GM12878 (cell line): Measurements from ENCODE around the gene TMOD2. TPM values are rescaled to one million over a fixed set of nuclear protein-coding genes. Genes with fewer than 3 reads are reported as not detected.

Experiments used
- ATAC-seq: fragments of 200-7000 bp; cut with Tn5 transposase; 3 replicates; pipeline ENCODE4 v1.9.1; 2020; ENCODE audit warnings: mild to moderate bottlenecking, moderate library complexity
- BruUV-seq: library from RNA; stranded (reverse); fragments of 400-500 nt; replicated peaks from 2 replicates; lab custom pipeline; 2021; lab: Mats Ljungman, UMichigan
- CTCF ChIA-PET: fragments of 300-600 bp; sonication (Branson Sonifier 250); formaldehyde crosslinking; extraction: SDS; loops from one replicate; lab custom pipeline; 2021; ENCODE audit warnings: inconsistent platforms; lab: Yijun Ruan, JAX
- POLR2A ChIA-PET: fragments of 350-600 bp; formaldehyde crosslinking; extraction: SDS; loops from one replicate; lab custom pipeline; 2021; ENCODE audit warnings: inconsistent platforms; lab: Charles Lee
- RAD21 ChIA-PET: fragments of 300-600 bp; sonication (Branson Sonifier 250); formaldehyde crosslinking; loops from one replicate; lab custom pipeline; 2023; ENCODE audit warnings: antibody characterized with exemption; ENCODE audit not compliant: unreplicated experiment; lab: Charles Lee
- SMC1A ChIA-PET: fragments of 300-600 bp; sonication (Branson Sonifier 250); formaldehyde crosslinking; loops from one replicate; lab custom pipeline; 2023; ENCODE audit not compliant: unreplicated experiment, uncharacterized antibody; lab: Charles Lee
- DNase-seq: peaks from one replicate; pipeline ENCODE4 v3.0.0-alpha.2; 2011; ENCODE audit warnings: low read depth, low spot score
- FAIRE-seq: peaks from 3 replicates; lab custom pipeline; 2011; peaks lifted over from hg19 to GRCh38; lab: Jason Lieb, UNC
- H2AFZ ChIP-seq: 2 replicates; pipeline ENCODE4 v1.6.0; 2011; ENCODE audit warnings: low read depth, low read length, control low read depth; ENCODE audit not compliant: control insufficient read depth
- H3K27ac ChIP-seq: 2 replicates; pipeline ENCODE4 v1.5.1; 2011; ENCODE audit warnings: control low read depth; ENCODE audit not compliant: control insufficient read depth, insufficient read depth
- H3K27me3 ChIP-seq, 2 experiments: replicated peaks in 1 of 2; 2 replicates each; pipeline versions ENCODE4 v1.6.0 to v1.6.1; 2011; ENCODE audit warnings: low read length in 1 of 2; ENCODE audit not compliant: control insufficient read depth in 2 of 2, insufficient read depth in 2 of 2
- H3K36me3 ChIP-seq, 2 experiments: 2 replicates each; pipeline ENCODE4 v1.5.1; 2011; ENCODE audit warnings: low read length in 1 of 2; ENCODE audit not compliant: control insufficient read depth in 2 of 2, insufficient read depth in 2 of 2
- H3K4me1 ChIP-seq: 2 replicates; pipeline ENCODE4 v1.6.1; 2011; ENCODE audit warnings: mild to moderate bottlenecking, low read length, moderate library complexity, mixed read lengths; ENCODE audit not compliant: control insufficient read depth, insufficient read depth
- H3K4me2 ChIP-seq: 2 replicates; pipeline ENCODE4 v1.6.0; 2011; ENCODE audit warnings: control low read depth; ENCODE audit not compliant: control insufficient read depth, insufficient read depth
- H3K4me3 ChIP-seq: fragments of 200-600 bp; sonication (generic); 2 replicates; pipeline ENCODE4 v1.5.1; 2016
- H3K79me2 ChIP-seq: 2 replicates; pipeline ENCODE4 v1.6.0; 2011; ENCODE audit warnings: low read length; ENCODE audit not compliant: control insufficient read depth, insufficient read depth
- H3K9ac ChIP-seq: 2 replicates; pipeline ENCODE4 v1.8.0; 2011; ENCODE audit warnings: low read length, control low read depth, mixed read lengths; ENCODE audit not compliant: control insufficient read depth, insufficient read depth
- H3K9me3 ChIP-seq: replicated peaks from 3 replicates; pipeline ENCODE4 v1.5.1; 2011; ENCODE audit warnings: mild to moderate bottlenecking, low read length; ENCODE audit not compliant: control insufficient read depth, insufficient read depth
- H4K20me1 ChIP-seq: 2 replicates; pipeline ENCODE4 v1.6.0; 2011; ENCODE audit not compliant: control insufficient read depth, insufficient read depth
- CBFB ChIP-seq: IDR thresholded peaks from 2 replicates; pipeline ENCODE4 v1.6.1; 2016; ENCODE audit warnings: antibody characterized with exemption, low read depth
- CREM ChIP-seq: IDR thresholded peaks from 2 replicates; pipeline ENCODE4 v1.6.1; 2014; ENCODE audit warnings: antibody characterized with exemption, low read depth
- DPF2 ChIP-seq: fragments of 450-650 bp; IDR thresholded peaks from 2 replicates; pipeline ENCODE4 v1.6.1; 2017; ENCODE audit warnings: mild to moderate bottlenecking
- EED ChIP-seq: sonication (generic); IDR thresholded peaks from 2 replicates; pipeline ENCODE4 v1.6.1; 2016; ENCODE audit warnings: antibody characterized with exemption, low read depth
- ETV6 ChIP-seq, 2 experiments: fragments of 450-650 bp in 1 of 2; IDR thresholded peaks in 1 of 2; conservative IDR thresholded peaks in 1 of 2; 2 replicates each; pipeline ENCODE4 v1.6.1; 2014; ENCODE audit warnings: antibody characterized with exemption in 1 of 2, borderline replicate concordance in 1 of 2, low read depth in 1 of 2, mild to moderate bottlenecking in 1 of 2, moderate library complexity in 1 of 2
- HDAC2 ChIP-seq: fragments of 200-600 bp; sonication (generic); IDR thresholded peaks from 2 replicates; pipeline ENCODE4 v1.6.1; 2017
- HDGF ChIP-seq: fragments of 450-650 bp; IDR thresholded peaks from 2 replicates; pipeline ENCODE4 v1.6.1; 2016; ENCODE audit warnings: antibody characterized with exemption
- IRF4 ChIP-seq: IDR thresholded peaks from 2 replicates; pipeline ENCODE4 v1.6.1; 2011; ENCODE audit warnings: low read depth, low read length
- NFIC ChIP-seq: IDR thresholded peaks from 2 replicates; pipeline ENCODE4 v1.6.1; 2012; ENCODE audit warnings: low read depth, mild to moderate bottlenecking, inconsistent platforms, low read length, moderate library complexity
- RFX5 ChIP-seq: IDR thresholded peaks from 2 replicates; pipeline ENCODE4 v1.6.1; 2011; ENCODE audit warnings: low read depth, low read length, improper control_type of control experiment
- SUZ12 ChIP-seq: fragments of 200-600 bp; sonication (generic); IDR thresholded peaks from one replicate; pipeline ENCODE4 v1.6.1; 2018; ENCODE audit warnings: antibody characterized with exemption, mild to moderate bottlenecking; ENCODE audit not compliant: unreplicated experiment
- ZNF622 ChIP-seq: fragments of 450-650 bp; IDR thresholded peaks from 2 replicates; pipeline ENCODE4 v1.6.1; 2017; ENCODE audit warnings: mild to moderate bottlenecking, inconsistent platforms
- WGBS: methylation state at CpG from one replicate; pipeline ENCODE4 v1.1.6; 2016; ENCODE audit warnings: low lambda C conversion rate; ENCODE audit not compliant: insufficient replicate concordance, insufficient coverage; ENCODE audit errors: missing lambda C conversion rate; 5-methylcytosine and 5-hydroxymethylcytosine counted together
- in situ Hi-C: fragments of 300-500 bp; cut with MboI; formaldehyde crosslinking; loops from 9 replicates; pipeline ENCODE4 v1.14.3; 2018; ENCODE audit warnings: mixed read lengths
- intact Hi-C: fragments of 100-400 bp; cut with micrococcal nuclease; formaldehyde crosslinking; loops from one replicate; pipeline ENCODE4 v1.14.2; 2022; ENCODE audit not compliant: unreplicated experiment
- polyA plus RNA-seq, 11 experiments: library from polyadenylated mRNA; depleted of rRNA in 4 of 11; unstranded in 6 of 11; stranded (reverse) in 5 of 11; fragments of >200 nt; fragmentation: Nextera tagmentation in 4 of 11; fragmentation: Illumina TruSeq in 1 of 11; extraction: Ambion mirVana in 4 of 11; extraction: Trizol in 1 of 11; gene quantifications; 1 replicate in 1 of 11; 2 replicates in 10 of 11; pipeline versions ENCODE4 v1.2.1 to v1.2.3, GENCODE V29; 2011 to 2016; ENCODE audit warnings: inconsistent platforms in 2 of 11, missing spikeins in 2 of 11, low read depth in 1 of 11
- total RNA-seq, 4 experiments: library from RNA; depleted of rRNA in 3 of 4; stranded (reverse); fragments of >200 nt in 3 of 4; fragmentation: Illumina TruSeq in 1 of 4; extraction: Trizol in 1 of 4; gene quantifications; 2 replicates each; pipeline versions ENCODE4 v1.2.1 to v1.2.3, GENCODE V29; 2013 to 2021
- TF ChIP-seq, protein P1 (sequence below): fragments of 450-650 bp; formaldehyde crosslinking; IDR thresholded peaks from 2 replicates; pipeline ENCODE4 v1.4.0; 2022; ENCODE audit warnings: mild to moderate bottlenecking, moderate library complexity

TMOD2 gene
- total and polyA plus RNA-seq, 10 of the 15 experiments (the other 5 are each of a cell fraction or from before 2014, with no cell fraction given) = 0.61 to 15.2 (median 6.3) TPM

DNA sequence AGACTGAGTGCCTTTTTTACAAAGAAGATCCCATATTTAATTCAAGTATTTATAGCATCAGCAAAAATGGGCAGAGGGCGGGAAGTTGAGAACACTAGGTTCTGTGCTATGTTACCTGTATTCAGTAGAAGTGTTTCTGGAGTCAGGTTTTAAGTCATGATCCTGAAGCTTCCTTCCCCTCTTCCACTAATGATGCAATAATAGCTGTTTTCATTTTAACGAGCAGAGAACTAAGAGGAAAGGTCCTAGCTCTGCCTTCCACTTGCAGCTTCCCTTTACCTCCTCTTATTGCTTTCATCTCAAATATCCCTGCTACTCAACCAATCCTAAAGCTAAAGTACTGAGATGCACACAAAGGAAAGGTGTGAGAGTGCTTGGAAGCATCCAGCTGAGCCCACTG, 61.2 kb downstream of the TMOD2 start:
- FAIRE-seq (no peak), ATAC-seq (no peak)
- TF ChIP-seq NFIC (no peak), HDGF (no peak), ZNF622 (no peak), CBFB (no peak), HDAC2 (no peak), IRF4 (no peak), SUZ12 (no peak), ETV6 (conservative IDR thresholded peaks at IDR 0.05 in 1 of 2, IDR thresholded peaks at IDR 0.05 in 1 of 2; ENCODE audit: borderline replicate concordance in 1 of 2, low read depth in 1 of 2) (no peak), RFX5 (no peak), EED (no peak), DPF2 (no peak), CREM (no peak)
- TF ChIP-seq, protein P1, sequence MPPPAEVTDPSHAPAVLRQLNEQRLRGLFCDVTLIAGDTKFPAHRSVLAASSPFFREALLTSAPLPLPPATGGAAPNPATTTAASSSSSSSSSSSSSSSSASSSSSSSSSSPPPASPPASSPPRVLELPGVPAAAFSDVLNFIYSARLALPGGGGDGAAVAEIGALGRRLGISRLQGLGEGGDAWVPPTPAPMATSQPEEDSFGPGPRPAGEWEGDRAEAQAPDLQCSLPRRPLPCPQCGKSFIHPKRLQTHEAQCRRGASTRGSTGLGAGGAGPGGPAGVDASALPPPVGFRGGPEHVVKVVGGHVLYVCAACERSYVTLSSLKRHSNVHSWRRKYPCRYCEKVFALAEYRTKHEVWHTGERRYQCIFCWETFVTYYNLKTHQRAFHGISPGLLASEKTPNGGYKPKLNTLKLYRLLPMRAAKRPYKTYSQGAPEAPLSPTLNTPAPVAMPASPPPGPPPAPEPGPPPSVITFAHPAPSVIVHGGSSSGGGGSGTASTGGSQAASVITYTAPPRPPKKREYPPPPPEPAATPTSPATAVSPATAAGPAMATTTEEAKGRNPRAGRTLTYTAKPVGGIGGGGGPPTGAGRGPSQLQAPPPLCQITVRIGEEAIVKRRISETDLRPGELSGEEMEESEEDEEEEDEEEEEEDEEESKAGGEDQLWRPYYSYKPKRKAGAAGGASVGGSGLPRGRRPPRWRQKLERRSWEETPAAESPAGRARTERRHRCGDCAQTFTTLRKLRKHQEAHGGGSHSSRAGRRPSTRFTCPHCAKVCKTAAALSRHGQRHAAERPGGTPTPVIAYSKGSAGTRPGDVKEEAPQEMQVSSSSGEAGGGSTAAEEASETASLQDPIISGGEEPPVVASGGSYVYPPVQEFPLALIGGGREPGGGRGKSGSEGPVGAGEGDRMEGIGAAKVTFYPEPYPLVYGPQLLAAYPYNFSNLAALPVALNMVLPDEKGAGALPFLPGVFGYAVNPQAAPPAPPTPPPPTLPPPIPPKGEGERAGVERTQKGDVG = no peak

More for the DNA sequence above, 61.2 kb downstream of the TMOD2 start:
- Histone ChIP-seq H2AFZ (no peak overlapping the region), H3K4me1 (no peaks in the 10 kb centered on the region), H3K4me3 (no peak overlapping the region), H3K79me2 (no peaks in the 10 kb centered on the region), H4K20me1 (no peaks in the 10 kb centered on the region), H3K27ac (no peak overlapping the region), H3K4me2 (no peak overlapping the region), H3K9ac (no peak overlapping the region), H3K36me3 (no peaks in the 10 kb centered on the region), H3K9me3 (no peaks in the 10 kb centered on the region), H3K27me3 (no peaks in the 10 kb centered on the region)
- in situ Hi-C loops (no loop called here), intact Hi-C loops (no loop called here)
- BruUV-seq = no TSS peak
- no peak for DNase-seq
- ChIA-PET SMC1A (interaction anchor here (0.6 to 1.2 kb wide), 2 partner anchors 13 to 36 kb away, joined by 3 to 4 read pairs; no protein-coding TSS in a partner anchor), RAD21 (no interaction called here), POLR2A (no interaction called here), CTCF (no interaction called here)
- WGBS = 99% methylated on average over 2 of the region's 2 CpGs
